T-cell (primary cell): ENCODE results near the gene HOXA3. TPM values are rescaled to one million over a fixed set of nuclear protein-coding genes. Genes with fewer than 3 reads are reported as not detected.

Experiments used
- ATAC-seq, 4 experiments: fragments of 200-7000 bp in 3 of 4; fragments of 150-1000 bp in 1 of 4; cut with Tn5 transposase; replicated peaks in 1 of 4; 1 replicate in 3 of 4; 2 replicates in 1 of 4; pipeline ENCODE4 v1.10.0; 2021; ENCODE audit warnings: moderate library complexity in 3 of 4, mild to moderate bottlenecking in 2 of 4, moderate number of reproducible peaks in 1 of 4
- CTCF ChIA-PET, 2 donors: fragments of 300-600 bp; sonication (Branson Sonifier 250); formaldehyde crosslinking; loops; one replicate each; lab custom pipeline; 2022; ENCODE audit warnings: antibody characterized with exemption in 2 of 2; lab: Charles Lee
- POLR2A ChIA-PET, 2 donors: fragments of 300-600 bp; sonication (Branson Sonifier 250); formaldehyde crosslinking; loops; one replicate each; lab custom pipeline; 2022; ENCODE audit warnings: antibody characterized with exemption in 2 of 2; lab: Charles Lee
- DNase-seq, 35 experiments: peaks; one replicate each; pipeline versions ENCODE4 v3.0.0 to v3.0.0-alpha.2; 2013 to 2023
- H3K27ac ChIP-seq: one replicate; pipeline ENCODE4 v1.5.1; 2013; ENCODE audit warnings: low read length
- H3K27me3 ChIP-seq, 2 experiments: replicated peaks in 1 of 2; 1 replicate in 1 of 2; 2 replicates in 1 of 2; pipeline versions ENCODE4 v1.6.1 to v1.7.0; 2013; ENCODE audit warnings: low read length in 1 of 2, mixed read lengths in 1 of 2; ENCODE audit not compliant: control insufficient read depth in 2 of 2, insufficient read depth in 2 of 2; ENCODE audit errors: extremely low read depth in 1 of 2
- H3K36me3 ChIP-seq, 2 donors: 1 replicate in 1 of 2; 2 replicates in 1 of 2; pipeline versions ENCODE4 v1.6.1 to v1.7.0; 2013; ENCODE audit warnings: low read length in 1 of 2; ENCODE audit not compliant: control insufficient read depth in 2 of 2, insufficient read depth in 1 of 2; ENCODE audit errors: extremely low read depth in 1 of 2
- H3K4me1 ChIP-seq, 2 experiments: 1 replicate in 1 of 2; 2 replicates in 1 of 2; pipeline versions ENCODE4 v1.6.1 to v1.7.0; 2013; ENCODE audit warnings: low read length in 2 of 2, mixed read lengths in 1 of 2; ENCODE audit not compliant: insufficient read depth in 2 of 2, control insufficient read depth in 1 of 2; ENCODE audit errors: extremely low read depth in 1 of 2
- H3K4me3 ChIP-seq, 2 donors: 1 replicate in 1 of 2; 2 replicates in 1 of 2; pipeline versions ENCODE4 v1.5.1 to v1.7.0; 2013; ENCODE audit warnings: mild to moderate bottlenecking in 2 of 2, low read length in 1 of 2, moderate library complexity in 1 of 2; ENCODE audit not compliant: control insufficient read depth in 1 of 2; ENCODE audit errors: extremely low read depth in 1 of 2
- H3K9me3 ChIP-seq: 2 replicates; pipeline ENCODE4 v1.7.0; 2013
- H3K27ac Mint-ChIP-seq, 2 donors: one replicate each; pipeline ENCODE4 v1.8.0; 2020 to 2021; ENCODE audit warnings: mild to moderate bottlenecking in 2 of 2, mixed read lengths in 2 of 2
- H3K27me3 Mint-ChIP-seq, 2 donors: one replicate each; pipeline ENCODE4 v1.8.0; 2021 to 2022; ENCODE audit warnings: mixed read lengths in 2 of 2
- H3K36me3 Mint-ChIP-seq: one replicate; pipeline ENCODE4 v1.8.0; 2021; ENCODE audit warnings: mixed read lengths
- H3K4me1 Mint-ChIP-seq, 3 donors: one replicate each; pipeline ENCODE4 v1.8.0; 2020 to 2022; ENCODE audit warnings: mixed read lengths in 3 of 3, mild to moderate bottlenecking in 1 of 3
- H3K4me3 Mint-ChIP-seq, 3 donors: one replicate each; pipeline ENCODE4 v1.8.0; 2020 to 2022; ENCODE audit warnings: mild to moderate bottlenecking in 3 of 3, mixed read lengths in 3 of 3, moderate library complexity in 3 of 3
- H3K9me3 Mint-ChIP-seq, 3 donors: one replicate each; pipeline ENCODE4 v1.8.0; 2020 to 2022; ENCODE audit warnings: mixed read lengths in 3 of 3
- WGBS: methylation state at CpG from one replicate; pipeline ENCODE4 v1.1.5; 2013; ENCODE audit warnings: missing lambda C conversion rate; ENCODE audit not compliant: insufficient coverage; 5-methylcytosine and 5-hydroxymethylcytosine counted together
- total RNA-seq, 35 experiments: library from RNA in 6 of 35; stranded (reverse) in 6 of 35; fragments of 120-200 nt in 1 of 35; gene quantifications; one replicate each; pipeline versions ENCODE4 v1.2.1 to v1.2.4 and lab custom pipeline; 2013 to 2026

Gene HOXA3
- total RNA-seq, 5 donors from 2014 or later (not counting 1 experiment from before 2014, with no cell fraction given), result 0.79 to 1.4 TPM; not detected in 3

DNA sequence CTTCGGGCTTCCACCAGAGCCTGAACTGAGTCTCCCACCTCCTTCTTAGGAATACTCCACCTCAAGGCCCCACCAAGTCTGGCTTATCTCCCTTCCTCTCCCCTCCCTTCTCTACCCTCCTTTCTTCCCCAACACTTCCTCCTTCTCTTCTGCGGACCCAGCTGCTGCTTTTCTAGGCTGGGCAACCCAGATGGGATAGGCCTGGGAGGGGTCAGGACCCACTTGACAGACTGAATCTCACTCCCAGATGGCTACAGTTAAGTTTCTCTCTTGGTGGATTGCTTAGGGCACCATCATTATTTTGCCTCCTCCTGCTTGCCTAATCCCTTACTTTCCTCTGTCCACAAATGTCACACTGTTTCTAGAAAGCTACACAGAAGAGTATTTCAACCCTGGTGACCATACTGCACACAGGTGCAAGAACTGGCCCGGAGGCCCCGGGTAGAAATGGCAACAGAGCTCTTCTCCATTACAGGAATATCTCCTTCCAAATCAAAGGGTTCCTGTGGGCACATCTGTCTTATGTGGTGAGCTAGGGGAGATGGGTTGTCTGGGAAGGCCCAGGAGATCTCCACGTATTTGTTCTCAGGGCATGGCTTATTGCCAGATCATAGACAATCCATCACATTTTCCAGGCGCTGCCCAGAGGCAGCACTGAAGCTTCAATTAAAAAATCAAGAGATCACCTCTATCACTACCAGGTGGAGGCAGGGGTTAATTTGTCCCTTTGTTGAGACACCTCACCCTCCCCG, 37.8 kb upstream of the HOXA3 start:
- ChIA-PET POLR2A (interaction anchor here in 1 of 2 donors (0.6 kb wide), 1 partner anchor 87 kb away, joined by 4 read pairs; no protein-coding TSS in a partner anchor), CTCF (interaction anchor here in 1 of 2 donors (0.7 to 2.2 kb wide), 2 partner anchors 11 to 13 kb away, joined by 3 to 26 read pairs; no protein-coding TSS in a partner anchor)
- Histone ChIP-seq H3K4me3 (no peak overlapping the region), H3K4me1 (peaks cover 16 to 64% of the 10 kb centered on the region in 2 experiments), H3K27me3 (peaks cover 37 to 88% of the 10 kb centered on the region in 2 experiments), H3K36me3 (no peaks in the 10 kb centered on the region), H3K27ac (no peak overlapping the region), H3K9me3 (no peaks in the 10 kb centered on the region)
- H3K27ac Mint-ChIP-seq, result peak overlapping the region in 1 of 2 donors; percentile 58
- ATAC-seq (no peak), DNase-seq (peak in 3 of 35 experiments; percentile 4 to 17 (median 10))
- peak overlapping the region in 2 of 3 donors; percentile 22 to 79 for H3K4me3 Mint-ChIP-seq
- peaks cover 59 to 69% (median 66%) of the 10 kb centered on the region in 3 donors for H3K4me1 Mint-ChIP-seq
- no peaks in the 10 kb centered on the region for H3K36me3 Mint-ChIP-seq
- 33% methylated on average over 1 of the region's 7 CpGs for WGBS
- no peaks in the 10 kb centered on the region for H3K9me3 Mint-ChIP-seq
- peaks cover 78 to 96% of the 10 kb centered on the region in 2 donors for H3K27me3 Mint-ChIP-seq

GRCh38 chr7:27189295-27189996, 37.1 kb upstream of the HOXA3 start:
- H3K9me3 ChIP-seq, result no peaks in the 10 kb centered on the region
- CTCF ChIA-PET, result interaction anchor here in 1 of 2 donors (0.6 to 2.2 kb wide), 3 partner anchors 10 to 21 kb away, joined by 3 to 26 read pairs (median 3); no protein-coding TSS in a partner anchor
- DNase-seq, result peak in 4 of 35 experiments; percentile 11 to 22 (median 14)

GRCh38 chr7:27188386-27189294, 36.3 kb upstream of the HOXA3 start:
- Histone ChIP-seq H3K4me3 (peak overlapping the region; percentile 25 to 70), H3K9me3 (no peaks in the 10 kb centered on the region), H3K36me3 (no peaks in the 10 kb centered on the region), H3K27ac (no peak overlapping the region), H3K4me1 (peaks cover 26 to 76% of the 10 kb centered on the region in 2 experiments), H3K27me3 (peaks cover 30 to 97% of the 10 kb centered on the region in 2 experiments)
- peak in 29 of 35 experiments; percentile 26 to 65 (median 45) for DNase-seq
- Mint-ChIP-seq H3K27me3 (peaks cover 68 to 94% of the 10 kb centered on the region in 2 donors), H3K9me3 (no peaks in the 10 kb centered on the region), H3K4me3 (peak overlapping the region; percentile 65 to 79 (median 65)), H3K27ac (peak overlapping the region in 1 of 2 donors; percentile 72), H3K4me1 (peaks cover 60 to 81% (median 78%) of the 10 kb centered on the region in 3 donors), H3K36me3 (no peaks in the 10 kb centered on the region)
- peak; percentile 49 to 63 (median 59) for ATAC-seq
- ChIA-PET CTCF (interaction anchor here in 1 of 2 donors (0.6 to 1.9 kb wide), 2 partner anchors 11 to 20 kb away, joined by 3 to 4 read pairs; no protein-coding TSS in a partner anchor), POLR2A (no interaction called here)
- 6% methylated on average over 49 of the region's 49 CpGs for WGBS

More at GRCh38 chr7:27189295-27189996, 37.1 kb upstream of the HOXA3 start:
- Mint-ChIP-seq H3K9me3 (no peaks in the 10 kb centered on the region), H3K27me3 (peaks cover 76 to 96% of the 10 kb centered on the region in 2 donors), H3K36me3 (no peaks in the 10 kb centered on the region), H3K27ac (peak overlapping the region; percentile 34 to 58), H3K4me1 (peaks cover 66 to 76% (median 73%) of the 10 kb centered on the region in 3 donors), H3K4me3 (peak overlapping the region in 2 of 3 donors; percentile 24 to 79)
- Histone ChIP-seq H3K36me3 (no peaks in the 10 kb centered on the region), H3K4me1 (peaks cover 22 to 71% of the 10 kb centered on the region in 2 experiments), H3K4me3 (peak overlapping the region in 1 of 2 donors; percentile 70), H3K27me3 (peaks cover 33 to 92% of the 10 kb centered on the region in 2 experiments), H3K27ac (no peak overlapping the region)
- POLR2A ChIA-PET, result no interaction called here
- peak in 1 of 4 experiments; percentile 6 for ATAC-seq
- 30% methylated on average over 14 of the region's 22 CpGs for WGBS

GRCh38 chr7:27187475-27188385, 35.3 kb upstream of the HOXA3 start:
- peak overlapping the region in 1 of 2 donors; percentile 11 for H3K27ac Mint-ChIP-seq
- CTCF ChIA-PET, result interaction anchor here (0.7 to 2.7 kb wide), 6 partner anchors 8 to 818 kb away, joined by 3 to 13 read pairs (median 4); partner anchors contain the start of gene HOXA3 (in 1 of the 2)
- no peaks in the 10 kb centered on the region for H3K36me3 Mint-ChIP-seq
- H3K4me3 Mint-ChIP-seq, result peak overlapping the region; percentile 65 to 79 (median 65)
- Histone ChIP-seq H3K36me3 (no peaks in the 10 kb centered on the region), H3K27ac (no peak overlapping the region), H3K27me3 (peaks cover 31 to 97% of the 10 kb centered on the region in 2 experiments), H3K4me3 (peak overlapping the region in 1 of 2 donors; percentile 70), H3K9me3 (no peaks in the 10 kb centered on the region), H3K4me1 (peaks cover 27 to 76% of the 10 kb centered on the region in 2 experiments)
- 8% methylated on average over 43 of the region's 46 CpGs for WGBS
- H3K4me1 Mint-ChIP-seq, result peaks cover 54 to 78% (median 72%) of the 10 kb centered on the region in 3 donors
- H3K27me3 Mint-ChIP-seq, result peaks cover 66 to 95% of the 10 kb centered on the region in 2 donors
- ATAC-seq, result no peak
- POLR2A ChIA-PET, result no interaction called here
- no peaks in the 10 kb centered on the region for H3K9me3 Mint-ChIP-seq
- peak in 4 of 35 experiments; percentile 9 to 22 (median 18) for DNase-seq
